NCI-H82 (cell line): ENCODE data around the gene ARSB.
"Not testable (repeated sequence)": the region's sequence is repeated elsewhere in the genome, so short reads cannot be mapped to it uniquely, and the experiment has no call there.

ENCODE experiments used
- DNase-seq: peaks from one replicate; lab custom pipeline; 2025; lab: John Stamatoyannopoulos, UW

Gene ARSB

DNA sequence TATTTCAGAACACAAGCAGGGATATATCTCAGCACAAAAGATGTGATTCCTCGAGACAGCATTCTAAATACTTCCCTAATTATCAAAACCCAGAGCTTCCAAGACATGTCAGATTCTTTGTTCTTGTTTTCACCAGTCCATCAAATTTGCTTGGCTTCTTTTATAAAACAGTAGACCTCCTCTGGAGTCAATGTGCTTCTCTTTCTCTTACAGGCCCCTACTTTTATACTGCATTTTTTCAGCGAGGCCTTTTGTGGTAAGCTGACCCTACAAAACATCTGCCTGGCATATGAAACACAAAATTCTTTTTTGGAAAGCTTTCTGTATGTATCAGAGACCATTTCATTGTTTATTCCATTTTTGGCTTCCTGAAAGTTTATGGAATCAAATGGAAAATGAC lies 81.8 kb downstream of the ARSB start:
- DNase-seq, result no peak

DNA sequence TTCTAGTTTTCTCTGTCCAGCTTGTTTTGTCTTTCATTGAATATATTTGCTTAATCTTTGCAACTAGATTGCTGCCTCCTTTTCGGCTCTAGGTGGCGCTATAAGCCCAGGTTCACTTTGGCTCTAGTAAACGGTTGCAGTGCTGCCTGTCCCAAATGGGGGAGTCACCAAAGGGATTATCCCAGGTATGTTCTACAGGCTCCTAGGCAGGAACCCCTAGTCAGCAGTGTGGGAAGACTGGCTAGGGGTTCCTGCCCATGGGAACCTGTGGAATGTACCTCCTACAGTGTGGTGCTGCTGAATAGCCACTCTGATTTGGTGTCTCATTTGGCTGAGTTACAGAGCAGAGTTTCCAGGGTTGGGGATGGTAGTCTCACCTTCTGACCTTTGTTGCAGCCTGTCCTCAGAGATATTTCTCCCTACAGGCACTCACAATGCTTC lies 85.2 kb downstream of the ARSB start:
- peak; percentile 40 for DNase-seq

DNA sequence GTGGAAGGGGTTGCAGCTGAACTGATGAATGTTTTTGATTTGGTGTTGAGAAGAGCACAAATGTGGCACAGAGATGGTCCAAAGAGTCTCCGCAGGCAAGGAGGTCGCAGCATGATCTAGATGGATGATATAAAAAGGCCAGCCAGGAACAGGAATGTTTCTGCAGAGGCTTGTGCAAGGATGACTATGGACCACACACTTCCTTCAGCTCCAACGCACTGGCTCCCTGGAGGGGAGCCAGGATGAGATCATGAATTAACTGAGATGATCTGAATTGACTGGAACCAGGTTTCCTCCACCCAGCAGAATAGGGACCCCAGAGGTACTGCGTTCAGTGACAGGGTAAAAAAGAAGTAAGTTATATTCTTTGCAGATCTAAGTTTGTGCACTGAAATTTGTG lies 89.0 kb downstream of the ARSB start:
- no peak for DNase-seq

DNA sequence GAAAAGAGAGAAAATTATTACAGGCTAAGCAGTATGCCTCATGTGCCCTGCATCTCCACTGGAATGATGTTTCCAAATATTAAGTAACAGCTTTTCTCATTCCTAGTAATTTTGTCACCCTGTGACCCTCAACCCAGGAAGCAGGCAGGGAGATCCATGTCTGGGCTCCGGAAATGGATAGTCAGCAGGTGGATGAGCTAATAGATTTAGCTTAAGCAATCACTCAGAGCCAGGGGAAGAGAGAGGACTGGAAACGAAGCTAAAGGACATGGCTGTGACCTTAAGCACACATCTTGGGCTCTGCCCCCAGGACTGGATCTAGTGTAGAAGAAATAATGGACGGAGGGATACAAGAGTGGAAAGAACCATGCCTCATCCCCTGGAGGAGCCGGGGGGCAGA lies 89.5 kb downstream of the ARSB start:
- peak; percentile 1 for DNase-seq

DNA sequence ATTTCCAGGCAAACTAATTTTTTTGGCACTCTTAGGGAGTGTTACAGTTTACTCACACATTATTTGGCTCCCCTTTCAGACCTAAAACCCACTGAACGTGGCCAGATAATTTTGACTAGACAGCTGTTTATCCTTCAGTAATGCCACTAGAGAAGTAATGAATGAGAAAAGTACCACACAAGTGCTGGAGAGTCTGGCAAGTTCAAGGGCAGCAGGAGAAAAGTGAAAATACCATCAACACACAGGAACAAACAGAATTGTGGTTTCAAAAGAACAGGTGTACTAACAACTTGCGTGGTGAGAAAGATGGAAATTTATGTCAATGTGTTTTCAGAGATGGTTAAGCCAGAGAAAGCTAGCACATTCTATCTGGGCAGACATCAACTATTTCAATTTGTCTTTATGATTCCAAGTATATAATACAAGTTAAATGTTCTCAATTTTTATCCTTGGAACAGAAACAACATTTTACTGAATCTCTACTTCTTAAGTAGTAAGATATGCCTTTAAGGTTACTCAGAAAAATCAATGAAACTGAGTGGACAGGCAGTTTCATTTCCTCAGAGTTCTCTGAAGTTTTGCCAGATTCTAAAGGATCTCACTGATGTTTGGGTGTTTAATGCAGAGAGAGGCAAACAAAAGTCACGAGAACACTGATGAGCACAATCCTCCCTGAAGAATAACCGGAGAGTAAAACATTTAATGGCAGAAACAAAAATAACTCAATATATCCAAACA lies 91.0 kb downstream of the ARSB start:
- DNase-seq, result no peak

DNA sequence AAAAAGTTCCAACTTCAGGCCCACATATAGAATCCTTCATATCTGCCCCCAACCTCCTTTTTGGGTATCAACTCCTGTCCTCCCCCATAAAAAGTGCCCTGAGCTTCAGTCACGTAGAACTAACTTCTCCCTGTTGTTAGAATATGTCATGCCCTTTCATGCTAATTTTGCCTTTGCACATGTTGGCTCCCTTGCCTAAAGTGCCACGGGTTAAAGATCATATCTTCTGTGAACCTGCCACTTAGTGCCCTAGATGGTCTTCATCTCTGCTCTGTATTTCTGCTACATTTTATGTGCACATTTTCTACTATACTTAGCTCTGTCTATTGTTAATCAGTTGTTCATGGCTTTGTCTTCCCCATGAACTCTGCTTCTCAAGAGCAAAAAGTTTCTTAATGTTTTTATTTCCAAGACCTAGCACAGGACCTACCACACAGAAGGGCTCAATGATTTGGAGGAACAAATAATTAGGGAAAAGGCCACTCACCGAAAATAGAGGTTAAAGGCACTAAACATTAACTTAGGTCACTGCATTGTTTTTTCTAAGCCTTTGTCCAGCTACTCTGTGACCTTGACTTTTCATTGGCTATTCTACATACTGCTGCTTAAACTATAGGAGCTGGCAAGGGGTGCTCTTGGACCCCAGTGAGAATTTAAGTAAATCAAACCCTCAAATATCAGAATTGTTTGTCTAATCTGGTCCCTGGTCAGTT lies 94.3 kb downstream of the ARSB start:
- no peak for DNase-seq

DNA sequence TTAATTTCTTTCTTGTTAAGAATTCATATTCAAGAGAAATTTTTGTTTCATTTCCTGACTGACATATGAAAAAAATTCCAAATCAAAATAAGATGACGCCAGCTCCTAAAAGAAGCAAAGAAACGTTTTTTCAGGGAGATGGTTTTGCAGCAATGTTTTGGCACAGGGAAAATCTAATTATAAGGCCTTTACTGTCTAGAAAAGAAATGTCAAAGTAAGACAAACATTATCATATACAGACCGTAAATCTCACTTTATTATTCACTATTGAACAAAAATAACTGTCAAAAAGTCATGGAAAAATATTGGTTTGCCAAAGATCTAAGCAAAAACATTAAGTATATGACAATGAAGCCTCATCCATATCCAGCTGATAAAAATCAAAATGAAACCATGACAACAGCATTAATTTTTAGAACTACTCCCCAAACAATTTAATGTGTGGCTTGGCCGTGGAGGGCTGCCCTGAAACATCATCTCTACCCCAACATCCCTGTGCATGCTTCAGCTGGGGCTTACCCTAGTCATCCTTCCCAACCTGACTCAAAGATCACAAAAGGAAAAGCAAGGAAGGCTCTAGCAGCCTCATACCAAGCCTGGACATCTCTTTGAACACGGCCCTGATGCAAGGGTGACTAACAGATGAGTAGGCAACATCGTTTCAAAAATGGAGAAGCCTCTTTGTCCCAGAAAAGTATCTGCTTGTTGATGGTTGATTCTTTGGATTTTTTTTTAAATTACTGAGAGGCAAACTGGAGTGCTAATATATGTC lies 95.6 kb downstream of the ARSB start:
- no peak for DNase-seq

DNA sequence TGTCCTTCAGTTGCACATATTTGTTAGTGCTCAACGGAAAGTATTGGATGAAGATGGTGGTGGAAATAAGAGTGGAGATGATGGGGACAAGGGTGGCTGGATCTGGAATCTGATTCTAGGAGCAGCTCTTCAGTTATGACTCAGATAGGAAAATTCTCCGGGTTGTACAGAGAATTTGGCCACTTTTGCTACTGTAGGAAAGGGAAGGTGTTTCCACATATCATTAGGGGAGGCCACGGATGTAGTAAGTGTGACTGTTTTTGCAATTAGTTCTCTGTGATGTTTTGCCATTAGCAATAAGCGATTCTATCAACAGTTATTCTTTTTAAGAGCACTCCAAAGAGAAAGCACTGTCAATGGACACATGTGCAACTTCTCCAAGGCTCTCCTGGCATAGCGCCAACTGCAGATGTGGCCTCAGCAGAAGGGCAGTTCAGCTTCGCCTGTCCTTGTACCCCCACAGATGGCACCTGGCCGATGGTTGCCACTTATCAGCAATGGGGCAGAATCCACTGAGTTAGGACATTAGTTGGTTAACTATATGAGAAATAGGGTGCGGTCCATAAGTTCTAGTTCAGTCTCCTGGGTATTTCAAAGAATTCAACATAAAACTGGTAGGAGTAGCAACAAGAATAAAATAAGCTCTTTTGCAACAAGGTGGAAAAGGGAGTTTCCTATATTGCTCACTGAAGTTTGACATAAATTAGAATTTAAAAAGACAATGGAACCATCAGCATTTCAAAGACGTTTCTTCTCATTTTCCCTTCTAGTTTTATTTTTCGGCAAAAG lies 96.3 kb downstream of the ARSB start:
- DNase-seq, result peak; percentile 0

DNA sequence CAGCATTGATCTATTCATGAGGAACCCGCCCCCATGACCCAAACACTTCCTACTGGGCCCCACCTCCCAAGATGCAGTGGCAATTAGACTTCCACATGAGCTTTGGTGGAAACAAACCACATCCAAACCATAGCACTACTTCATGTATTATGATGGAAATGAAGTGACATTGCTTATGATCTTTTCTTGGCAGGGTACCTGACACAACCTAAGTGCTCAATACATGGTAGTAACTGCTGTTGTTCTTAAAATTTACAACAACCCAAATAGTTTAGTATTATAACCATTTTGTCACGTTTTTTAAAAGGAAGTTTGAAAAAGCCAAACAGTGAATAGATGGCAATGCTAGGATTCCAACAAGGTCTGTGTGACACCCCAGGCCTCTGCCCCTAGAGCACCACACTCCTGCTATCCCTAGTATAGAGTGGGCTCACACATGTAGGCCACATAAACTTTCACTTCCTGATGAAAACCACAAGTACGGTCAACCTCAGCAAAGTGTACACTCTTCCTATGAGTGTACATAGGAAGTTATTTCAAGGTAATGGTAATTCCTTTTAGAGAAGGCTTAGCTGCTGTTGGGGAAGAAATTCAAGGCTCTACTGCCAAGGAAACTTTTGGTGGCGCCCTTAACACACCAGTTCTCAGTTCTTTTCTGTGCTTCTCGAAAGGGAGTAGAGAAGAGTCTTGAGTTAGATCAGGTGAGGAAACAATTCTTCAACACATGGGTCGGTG lies 97.6 kb downstream of the ARSB start:
- DNase-seq, result no peak

DNA sequence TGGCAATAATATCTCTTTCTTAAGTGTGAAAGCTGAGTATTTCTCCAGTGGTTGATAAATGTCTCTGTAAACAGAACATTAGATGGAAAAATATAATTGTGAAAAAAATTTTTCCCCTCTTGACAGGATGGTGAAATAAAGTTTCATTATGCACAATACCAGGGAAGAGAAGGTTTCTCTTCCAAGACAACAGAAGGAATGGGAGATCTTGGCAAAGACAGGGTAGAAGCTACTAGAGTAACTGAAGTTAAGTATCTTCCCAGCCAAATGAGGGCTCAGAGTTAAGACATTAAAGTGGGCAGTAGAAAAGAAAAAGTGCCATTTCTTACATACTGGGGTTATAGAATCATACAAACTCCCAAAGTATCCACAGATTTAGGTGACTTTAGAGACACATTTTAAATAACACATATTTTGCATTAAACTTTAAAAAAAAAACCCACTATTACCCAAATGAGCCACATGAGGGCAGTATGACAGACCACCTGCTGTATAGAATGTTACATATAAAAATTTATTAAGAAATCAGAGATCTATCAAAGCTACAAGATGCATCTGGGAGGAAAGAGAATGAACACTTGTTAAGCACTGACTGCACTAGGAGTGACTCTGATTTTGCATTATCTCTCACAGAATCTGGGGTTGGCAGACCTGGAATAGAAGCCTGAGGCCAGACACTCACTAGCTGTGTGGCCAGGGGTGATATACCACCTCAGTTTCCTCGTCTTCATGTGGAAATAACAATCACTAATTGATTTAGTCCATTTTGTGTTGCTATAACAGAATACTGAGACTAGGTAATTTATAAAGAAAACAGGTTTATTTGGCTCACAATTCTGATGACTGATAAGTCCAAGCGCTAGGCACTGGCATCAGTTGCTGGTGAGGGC lies 98.5 kb downstream of the ARSB start:
- no peak for DNase-seq

DNA sequence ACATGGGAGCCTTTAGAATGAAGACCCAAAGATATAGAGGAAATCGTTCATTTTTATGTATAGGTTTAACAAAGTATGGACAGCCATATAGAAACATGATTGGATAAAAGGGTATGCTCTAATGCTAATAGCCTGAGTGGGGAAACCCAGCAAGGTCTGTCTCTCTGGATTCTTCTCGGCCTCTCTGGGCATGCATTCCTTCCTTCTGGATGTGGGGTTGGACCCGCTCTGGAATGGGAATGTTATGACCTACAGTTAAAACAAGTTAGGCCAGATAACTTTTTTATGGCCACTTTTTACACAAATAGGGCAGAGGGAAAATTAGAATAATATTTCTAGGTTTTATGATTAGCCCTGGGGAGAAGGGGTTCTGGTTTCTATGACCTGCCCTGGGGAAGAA lies 103.2 kb downstream of the ARSB start:
- DNase-seq, result no peak

DNA sequence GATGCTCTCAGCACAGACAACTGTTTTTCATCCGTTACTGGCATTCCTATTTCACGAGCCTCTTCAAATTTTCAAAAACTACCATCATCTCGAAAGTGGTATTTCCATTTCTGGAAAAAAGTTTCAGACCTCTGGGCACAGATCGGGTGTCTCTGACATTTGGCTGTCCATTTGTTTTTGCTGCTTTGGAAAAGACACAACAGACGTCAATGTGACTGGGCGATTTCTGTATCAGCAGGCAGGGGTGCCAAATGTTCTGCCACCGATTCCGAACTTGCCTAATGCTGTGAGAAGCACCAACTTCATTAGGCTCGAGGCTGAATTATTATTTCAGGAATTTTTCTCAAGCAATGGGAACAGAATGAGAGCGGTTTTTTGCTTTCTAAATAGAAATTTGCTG lies 105.6 kb downstream of the ARSB start:
- no peak for DNase-seq

DNA sequence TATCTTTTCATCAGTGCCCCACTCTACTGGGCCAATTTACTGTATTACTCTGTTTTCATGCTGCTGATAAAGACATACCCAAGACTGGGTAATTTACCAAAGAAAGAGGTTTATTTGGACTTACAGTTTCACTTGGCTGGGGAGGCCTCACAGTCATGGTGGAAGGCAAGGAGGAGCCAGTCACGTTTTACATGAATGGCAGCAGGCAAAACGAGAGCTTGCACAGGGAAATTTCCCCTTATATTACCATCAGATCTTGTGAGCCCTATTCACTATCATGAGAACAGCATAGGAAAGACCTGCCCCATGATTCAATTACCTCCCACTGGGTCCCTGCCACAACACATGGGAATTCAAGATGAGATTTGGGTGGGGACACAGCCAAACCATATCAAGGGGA lies 119.0 kb downstream of the ARSB start:
- not testable (repeated sequence) for DNase-seq

DNA sequence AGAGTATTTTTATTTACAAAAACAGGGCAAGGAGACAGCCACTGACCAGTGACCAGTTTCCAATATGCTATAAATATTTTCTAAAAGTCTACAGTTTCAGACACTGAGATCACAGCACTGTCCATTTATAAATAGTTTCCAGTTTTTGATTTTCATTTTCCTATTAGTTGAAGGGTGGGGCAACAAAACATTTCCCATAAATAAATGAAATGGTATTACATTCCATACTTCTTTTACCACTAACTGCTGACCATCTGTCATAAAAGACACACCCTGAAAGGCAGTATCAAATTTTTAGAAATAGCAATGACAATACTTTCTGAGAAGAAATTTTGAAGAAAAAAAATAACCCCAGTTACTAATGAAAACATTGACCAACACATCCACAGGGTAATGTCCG lies 126.7 kb downstream of the ARSB start:
- no peak for DNase-seq

DNA sequence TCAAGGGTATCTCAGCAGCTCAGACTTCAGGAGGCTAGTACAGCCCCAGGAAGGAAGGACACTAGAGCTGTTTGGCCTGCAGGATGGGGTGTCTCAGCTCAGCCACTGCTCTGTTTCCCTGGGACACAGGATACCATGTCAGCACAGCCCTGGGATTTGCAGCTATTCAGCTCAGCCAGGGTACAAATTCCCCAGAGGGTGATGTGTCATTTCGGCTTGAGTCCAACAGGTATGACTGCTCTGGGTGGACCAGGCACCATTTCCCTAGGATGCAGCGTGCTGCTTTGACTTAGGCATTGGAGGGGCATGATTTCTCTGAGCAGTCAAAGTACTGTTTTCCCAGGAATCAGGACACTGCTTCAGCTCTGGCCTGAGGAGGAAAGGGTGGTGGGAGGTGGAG lies 130.1 kb downstream of the ARSB start:
- DNase-seq, result no peak

DNA sequence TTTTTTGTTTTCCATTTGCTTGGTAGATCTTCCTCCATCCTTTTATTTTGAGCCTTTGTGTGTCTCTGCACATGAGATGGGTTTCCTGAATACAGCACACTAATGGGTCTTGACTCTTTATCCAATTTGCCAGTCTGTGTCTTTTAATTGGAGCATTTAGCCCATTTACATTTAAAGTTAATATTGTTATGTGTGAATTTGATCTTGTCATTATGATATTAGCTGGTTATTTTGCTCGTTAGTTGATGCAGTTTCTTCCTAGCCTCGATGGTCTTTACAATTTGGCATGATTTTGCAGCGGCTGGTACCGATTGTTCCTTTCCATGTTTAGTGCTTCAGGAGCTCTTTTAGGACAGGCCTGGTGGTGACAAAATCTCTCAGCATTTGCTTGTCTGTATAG lies 133.2 kb downstream of the ARSB start:
- DNase-seq, result not testable (repeated sequence)

DNA sequence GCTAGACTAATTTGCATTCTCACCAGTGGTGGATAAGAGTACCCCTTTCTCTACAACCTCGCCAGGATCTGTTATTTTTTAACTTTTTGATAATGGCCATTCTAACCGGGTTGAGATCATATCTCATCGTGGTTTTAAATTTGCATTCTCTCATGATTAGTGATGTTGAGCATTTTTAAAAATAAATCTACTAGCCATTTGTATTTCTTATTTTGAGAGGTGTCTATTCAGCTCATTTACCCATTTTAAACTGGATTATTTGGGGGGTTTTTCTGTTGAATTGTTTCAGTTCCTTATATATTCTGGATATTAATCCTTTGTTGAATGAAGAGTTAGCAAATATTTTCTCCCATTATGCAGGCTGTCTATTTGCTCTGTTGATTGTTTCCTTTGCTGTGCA lies 139.6 kb downstream of the ARSB start:
- DNase-seq, result no peak

DNA sequence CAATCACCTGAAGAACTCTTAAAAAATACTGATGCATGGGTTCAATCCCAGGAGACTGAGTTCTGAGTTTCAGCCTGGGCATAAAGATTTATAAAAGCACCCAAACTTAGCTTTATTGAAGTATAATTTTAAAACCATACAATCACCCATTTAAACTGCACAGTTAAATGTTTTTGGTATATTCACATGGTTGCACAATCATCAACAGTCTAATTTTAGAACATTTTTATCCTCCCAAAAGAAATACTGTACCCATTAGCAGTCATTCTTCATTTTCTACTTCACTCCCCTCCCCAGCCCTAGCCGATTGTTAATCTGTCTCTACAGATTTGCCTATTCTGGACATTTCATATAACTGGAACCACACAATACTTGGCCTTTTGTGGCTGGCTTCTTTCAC lies 141.7 kb downstream of the ARSB start:
- DNase-seq, result no peak

DNA sequence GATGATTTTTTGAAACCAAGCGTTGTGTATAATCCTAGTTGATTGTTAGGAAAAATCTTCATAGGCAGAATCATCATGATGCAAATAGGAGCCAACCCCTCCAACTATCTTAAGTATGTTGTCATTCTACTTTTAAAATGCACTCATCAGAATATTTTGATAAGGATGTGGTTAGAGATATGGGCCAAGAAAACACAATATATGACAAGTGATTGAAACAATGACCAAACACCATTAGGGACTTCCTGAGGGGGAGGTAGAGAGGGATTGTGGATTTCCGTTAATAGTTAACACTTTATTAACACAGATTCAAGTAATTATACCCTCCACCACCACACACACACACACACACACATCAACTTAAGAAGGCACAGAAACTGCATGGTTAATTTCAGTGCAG lies 143.3 kb downstream of the ARSB start:
- no peak for DNase-seq

DNA sequence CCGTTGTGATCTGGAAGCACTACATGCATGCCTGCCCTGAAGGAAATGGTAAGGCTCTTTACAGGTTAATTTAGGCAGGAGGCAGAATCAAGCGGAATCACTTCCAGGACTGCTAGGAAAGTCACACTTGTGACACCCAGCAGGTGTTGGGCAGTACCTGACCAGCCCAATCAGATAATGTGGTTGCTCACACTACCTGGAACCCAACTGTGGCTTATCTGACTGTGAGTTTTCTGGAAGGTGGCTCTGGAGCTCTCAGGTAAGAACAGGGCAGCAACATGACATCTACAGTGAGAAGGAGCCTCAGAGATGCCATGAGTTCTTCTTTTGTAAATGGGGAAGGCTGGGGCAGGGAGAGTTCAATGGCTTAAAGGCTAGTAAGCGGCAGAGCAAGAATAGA lies 146.4 kb downstream of the ARSB start:
- no peak for DNase-seq
